GM12873 (cell line): ENCODE measurements around the gene HSD11B2.

ENCODE experiments used
- TF ChIP-seq, protein P1 (sequence below): IDR thresholded peaks from 2 replicates; pipeline ENCODE4 v1.5.1; 2012; ENCODE audit warnings: low read depth, mild to moderate bottlenecking, moderate library complexity, low read length, control low read depth; ENCODE audit not compliant: insufficient read depth; ENCODE audit errors: missing control alignments

HSD11B2 gene

DNA sequence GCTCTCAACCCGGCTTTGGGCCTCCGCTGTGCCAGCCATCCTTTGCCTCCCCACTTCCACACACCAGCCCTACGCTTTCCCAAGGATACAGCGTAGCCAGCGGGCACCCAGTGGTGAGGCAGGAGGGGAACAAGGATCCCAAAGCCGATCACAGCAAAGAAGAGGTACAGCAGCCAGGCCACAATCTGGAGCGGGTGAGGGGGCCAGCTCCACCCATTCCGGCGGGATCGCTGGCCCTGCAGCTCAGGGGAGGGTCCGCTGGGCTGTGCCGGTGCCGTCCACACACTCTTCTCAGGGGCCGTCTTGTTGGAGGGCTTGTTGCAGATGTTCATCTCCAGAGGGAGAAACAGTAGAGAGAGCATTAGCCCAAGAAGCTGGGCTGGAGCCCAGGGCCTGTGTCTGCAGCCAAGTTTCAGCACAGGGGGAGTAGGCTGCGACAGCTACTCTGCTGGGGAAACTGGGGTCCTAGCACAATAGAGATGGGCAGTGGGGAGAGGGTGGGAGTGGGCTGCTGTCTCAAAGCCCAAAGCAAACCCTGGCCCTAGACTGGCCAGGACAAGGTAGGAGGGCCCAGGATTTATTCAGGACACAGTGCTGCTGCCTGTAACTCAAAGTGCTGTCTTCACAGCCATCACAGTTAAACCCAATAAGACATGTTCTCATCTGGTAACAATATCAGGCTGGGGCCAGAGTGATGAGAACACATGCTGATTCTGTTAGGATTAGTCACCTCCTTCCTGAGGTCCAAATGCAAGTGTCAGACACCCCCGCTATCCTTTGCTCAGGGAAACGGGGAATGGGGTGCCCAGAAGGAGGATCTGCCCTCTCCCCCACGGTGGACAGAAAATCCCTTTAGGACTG is 24.6 kb upstream of the HSD11B2 start:
- TF ChIP-seq, protein P1, sequence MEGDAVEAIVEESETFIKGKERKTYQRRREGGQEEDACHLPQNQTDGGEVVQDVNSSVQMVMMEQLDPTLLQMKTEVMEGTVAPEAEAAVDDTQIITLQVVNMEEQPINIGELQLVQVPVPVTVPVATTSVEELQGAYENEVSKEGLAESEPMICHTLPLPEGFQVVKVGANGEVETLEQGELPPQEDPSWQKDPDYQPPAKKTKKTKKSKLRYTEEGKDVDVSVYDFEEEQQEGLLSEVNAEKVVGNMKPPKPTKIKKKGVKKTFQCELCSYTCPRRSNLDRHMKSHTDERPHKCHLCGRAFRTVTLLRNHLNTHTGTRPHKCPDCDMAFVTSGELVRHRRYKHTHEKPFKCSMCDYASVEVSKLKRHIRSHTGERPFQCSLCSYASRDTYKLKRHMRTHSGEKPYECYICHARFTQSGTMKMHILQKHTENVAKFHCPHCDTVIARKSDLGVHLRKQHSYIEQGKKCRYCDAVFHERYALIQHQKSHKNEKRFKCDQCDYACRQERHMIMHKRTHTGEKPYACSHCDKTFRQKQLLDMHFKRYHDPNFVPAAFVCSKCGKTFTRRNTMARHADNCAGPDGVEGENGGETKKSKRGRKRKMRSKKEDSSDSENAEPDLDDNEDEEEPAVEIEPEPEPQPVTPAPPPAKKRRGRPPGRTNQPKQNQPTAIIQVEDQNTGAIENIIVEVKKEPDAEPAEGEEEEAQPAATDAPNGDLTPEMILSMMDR = no peak

DNA sequence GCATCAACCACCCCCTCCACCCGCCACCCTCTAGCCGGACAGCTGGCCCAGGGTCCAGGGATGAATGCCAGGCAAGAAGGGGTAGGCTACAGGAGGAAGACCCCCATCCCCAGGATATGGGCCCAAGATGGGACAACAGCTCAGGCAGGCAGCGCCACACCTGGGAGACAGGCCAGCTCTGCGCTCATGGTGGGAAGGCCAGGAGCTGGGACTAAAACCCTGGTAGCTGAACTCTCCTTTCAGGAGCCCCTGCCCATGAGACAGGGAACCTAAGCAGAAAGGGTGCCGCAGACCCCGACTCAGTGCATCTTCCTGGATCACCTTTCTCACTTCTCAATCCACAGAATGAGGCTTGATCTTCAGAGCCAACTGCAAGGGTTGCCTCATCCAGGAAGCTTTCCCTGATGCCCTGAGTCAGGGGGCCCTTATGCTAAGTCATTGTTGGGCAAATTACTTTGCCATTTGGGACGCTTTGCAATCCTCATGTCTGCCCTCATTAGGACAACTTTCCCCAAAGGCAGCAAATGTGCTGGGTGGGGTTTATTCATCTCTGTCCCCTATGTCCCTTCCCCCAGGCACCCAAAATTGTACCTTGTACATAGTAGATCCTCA is 23.6 kb upstream of the HSD11B2 start:
- TF ChIP-seq, protein P1 = no peak

DNA sequence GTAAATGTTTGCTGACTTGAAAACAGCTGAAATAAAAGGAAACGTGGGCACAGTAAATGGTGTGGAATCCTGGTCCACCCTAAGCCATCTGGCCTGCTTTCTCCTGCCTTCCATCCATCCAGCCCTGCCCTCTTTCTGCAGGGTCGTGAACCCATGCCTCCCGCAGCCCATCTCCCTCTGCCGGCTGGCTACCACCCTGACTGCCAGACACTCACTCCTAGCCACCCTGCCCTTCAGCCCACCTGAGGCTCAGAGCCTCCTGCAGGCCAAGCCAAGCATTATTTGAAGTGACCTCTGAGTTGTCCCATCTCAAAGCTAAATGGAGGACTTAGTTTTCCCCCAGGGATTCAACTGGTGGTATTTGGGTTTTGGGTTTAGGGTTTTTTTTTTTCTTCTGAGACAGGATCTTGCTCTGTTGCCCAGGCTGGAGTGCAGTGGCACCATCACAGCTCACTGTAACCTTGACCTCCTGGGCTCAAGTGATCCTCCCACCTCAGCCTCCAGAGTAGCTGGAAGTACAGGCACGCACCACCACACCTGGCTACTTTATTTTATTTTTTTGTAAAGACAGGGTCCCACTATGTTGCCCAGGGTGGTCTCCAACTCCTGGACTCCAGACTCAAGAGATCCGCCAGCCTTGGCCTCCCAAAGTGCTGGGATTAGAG is 23.0 kb upstream of the HSD11B2 start:
- TF ChIP-seq, protein P1 = peak; percentile 20

DNA sequence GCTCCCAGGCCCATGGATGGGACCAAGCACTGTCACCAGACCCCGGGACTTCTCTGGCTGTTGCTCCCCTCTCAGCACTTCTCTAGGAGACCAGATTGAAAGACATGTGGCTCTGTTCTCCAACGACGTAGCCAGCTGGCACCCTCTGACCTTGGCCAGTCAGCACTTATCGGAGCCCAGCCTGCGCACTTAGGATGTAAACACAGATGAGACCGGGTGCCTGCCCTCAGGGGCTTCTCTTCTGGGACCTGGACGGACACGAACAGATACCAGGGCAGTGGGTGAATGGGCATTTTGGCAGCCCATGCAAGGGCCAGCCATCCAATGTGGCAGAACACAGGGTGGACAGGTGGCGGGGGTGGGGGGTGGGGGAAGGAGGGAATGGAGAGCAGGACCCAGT is 21.3 kb upstream of the HSD11B2 start:
- TF ChIP-seq, protein P1 = no peak

DNA sequence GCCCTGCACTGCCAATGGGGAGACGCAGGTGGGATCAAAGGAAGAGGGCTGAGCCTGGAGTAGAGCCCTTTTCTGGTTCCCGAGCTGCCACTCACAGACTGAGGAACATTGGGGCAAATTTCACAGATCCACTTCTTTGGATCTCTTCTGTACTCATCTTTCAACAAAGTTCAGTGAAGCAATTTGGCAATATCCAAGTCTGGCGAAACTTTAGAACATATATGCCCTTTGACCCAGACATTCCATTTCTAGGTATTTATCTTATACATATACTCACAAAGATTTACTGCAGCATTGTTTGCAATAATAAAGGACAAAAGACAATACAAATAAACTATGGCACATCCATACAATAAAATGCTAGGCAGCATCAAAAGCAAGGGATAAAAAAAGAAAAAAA is 19.6 kb upstream of the HSD11B2 start:
- TF ChIP-seq, protein P1 = no peak

DNA sequence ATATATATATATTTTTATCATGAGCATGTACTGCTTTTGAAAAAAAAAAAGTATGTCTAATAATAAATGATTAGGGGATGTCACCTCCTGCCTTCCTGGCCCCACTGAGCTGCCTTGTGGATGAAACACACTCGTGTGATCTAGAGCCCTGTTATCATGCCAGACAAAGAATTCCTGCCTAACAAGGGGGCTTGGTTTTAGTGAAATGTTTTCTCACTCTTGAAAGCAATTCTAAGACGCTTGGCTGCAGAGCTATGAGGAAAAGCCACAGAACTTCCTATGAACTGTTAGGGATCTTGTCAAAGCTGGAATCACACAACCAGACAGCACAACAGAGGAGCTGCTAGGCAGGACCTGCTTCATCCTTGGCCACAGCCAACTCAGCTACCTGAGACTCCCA is 18.6 kb upstream of the HSD11B2 start:
- TF ChIP-seq, protein P1 = no peak

DNA sequence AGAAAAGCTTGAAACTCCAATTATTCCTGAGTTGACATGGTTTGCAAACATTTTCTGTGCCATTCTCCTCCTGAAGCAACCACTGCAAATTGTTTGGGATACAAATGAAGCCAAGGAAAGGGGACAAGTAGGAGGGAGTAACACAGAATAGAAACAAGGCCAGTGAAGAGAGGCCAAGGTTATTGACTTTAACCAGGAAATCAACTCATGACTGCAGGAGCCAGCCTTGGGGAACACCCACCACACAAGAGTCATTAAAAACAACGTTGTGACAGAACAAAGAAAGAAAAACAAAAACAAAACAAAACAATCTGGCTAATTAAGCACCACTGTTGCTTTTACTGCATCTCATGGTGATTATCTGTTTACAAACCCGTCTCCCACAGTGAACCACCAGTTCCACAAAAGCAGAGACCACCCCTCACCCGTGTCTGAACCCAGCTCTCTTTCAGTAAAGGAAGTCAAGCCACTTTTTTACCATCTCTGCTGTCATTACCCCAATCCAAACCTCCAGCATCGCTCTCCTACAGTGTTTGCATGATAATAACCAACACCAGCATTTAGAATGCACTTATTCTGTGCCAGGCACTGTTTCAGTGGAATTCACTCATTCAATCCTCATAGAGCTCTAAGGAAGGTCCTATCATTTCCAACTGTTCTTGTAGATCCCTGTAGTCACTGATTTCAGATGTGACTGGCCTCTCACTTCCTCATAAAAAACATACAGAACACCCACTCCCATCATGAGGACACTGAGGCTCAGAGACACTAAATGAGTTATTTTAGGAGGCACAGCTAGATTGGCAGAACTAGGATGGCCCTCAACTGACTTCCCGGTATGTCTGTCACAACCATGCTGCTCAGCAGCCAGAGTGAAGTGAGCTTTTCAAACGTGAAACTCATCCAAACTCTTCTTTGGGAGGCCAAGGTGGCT is 16.7 kb upstream of the HSD11B2 start:
- TF ChIP-seq, protein P1 = no peak
